ENCODE measurements around the gene UVRAG. TPM values are rescaled to one million over a fixed set of nuclear protein-coding genes. Genes with fewer than 3 reads are reported as not detected.

UVRAG gene
- total RNA-seq, 4 donors from 2014 or later: 27.1 to 35.9 (median 31.0) TPM

DNA sequence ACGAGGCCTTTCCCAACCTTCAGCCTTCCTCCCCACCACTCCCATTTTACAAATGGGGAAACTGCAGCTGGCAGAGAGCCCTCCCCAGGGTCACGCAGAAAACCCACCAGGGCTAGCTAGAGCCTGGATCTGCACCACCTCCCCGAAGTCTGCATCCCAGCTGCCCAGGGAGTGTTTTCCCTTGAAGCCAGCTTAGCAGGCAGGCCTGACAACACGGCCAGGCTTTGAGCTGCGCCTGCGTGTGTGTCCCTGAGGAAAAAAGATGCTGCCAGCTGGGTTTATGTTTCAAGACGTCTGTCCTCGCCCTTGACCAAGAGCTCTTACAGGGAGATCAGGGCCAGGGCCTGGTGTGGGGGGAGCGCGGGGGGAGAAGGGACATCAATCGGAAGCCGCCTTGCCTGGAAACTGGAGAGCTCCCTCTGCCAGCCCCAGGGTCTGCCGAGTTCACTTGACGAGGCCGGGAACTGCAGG, 371.0 kb downstream of the UVRAG start:
- no peaks in the 10 kb centered on the region for H3K9me3 ChIP-seq
- no peaks in the 10 kb centered on the region for H3K36me3 ChIP-seq
- TF ChIP-seq, protein P1, sequence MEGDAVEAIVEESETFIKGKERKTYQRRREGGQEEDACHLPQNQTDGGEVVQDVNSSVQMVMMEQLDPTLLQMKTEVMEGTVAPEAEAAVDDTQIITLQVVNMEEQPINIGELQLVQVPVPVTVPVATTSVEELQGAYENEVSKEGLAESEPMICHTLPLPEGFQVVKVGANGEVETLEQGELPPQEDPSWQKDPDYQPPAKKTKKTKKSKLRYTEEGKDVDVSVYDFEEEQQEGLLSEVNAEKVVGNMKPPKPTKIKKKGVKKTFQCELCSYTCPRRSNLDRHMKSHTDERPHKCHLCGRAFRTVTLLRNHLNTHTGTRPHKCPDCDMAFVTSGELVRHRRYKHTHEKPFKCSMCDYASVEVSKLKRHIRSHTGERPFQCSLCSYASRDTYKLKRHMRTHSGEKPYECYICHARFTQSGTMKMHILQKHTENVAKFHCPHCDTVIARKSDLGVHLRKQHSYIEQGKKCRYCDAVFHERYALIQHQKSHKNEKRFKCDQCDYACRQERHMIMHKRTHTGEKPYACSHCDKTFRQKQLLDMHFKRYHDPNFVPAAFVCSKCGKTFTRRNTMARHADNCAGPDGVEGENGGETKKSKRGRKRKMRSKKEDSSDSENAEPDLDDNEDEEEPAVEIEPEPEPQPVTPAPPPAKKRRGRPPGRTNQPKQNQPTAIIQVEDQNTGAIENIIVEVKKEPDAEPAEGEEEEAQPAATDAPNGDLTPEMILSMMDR (IDR thresholded peaks at IDR 0.05): no peak
- TF ChIP-seq POLR2A (IDR thresholded peaks at IDR 0.05): no peak
- no peaks in the 10 kb centered on the region for H3K4me1 ChIP-seq
- no peaks in the 10 kb centered on the region for H3K27me3 ChIP-seq
- DNase-seq: peak; percentile 8 to 18
- H3K4me3 ChIP-seq (replicated peaks in 1 of 3): no peak overlapping the region
- WGBS, 2 donors: 60 to 63% methylated on average over 15 of the region's 15 CpGs
- peak overlapping the region in 1 of 3 donors; percentile 1 for H3K27ac ChIP-seq
- intact Hi-C loops (cut with DNase I): no loop called here

- no peak overlapping the region for H3K4me3 ChIP-seq (replicated peaks in 1 of 3)
- TF ChIP-seq, protein P1 (IDR thresholded peaks at IDR 0.05): no peak
- no peak for TF ChIP-seq POLR2A (IDR thresholded peaks at IDR 0.05)
- no peak for DNase-seq
- H3K36me3 ChIP-seq: no peaks in the 10 kb centered on the region
- intact Hi-C loops (cut with DNase I): no loop called here
- WGBS, 2 donors: 88 to 89% methylated on average over 21 of the region's 21 CpGs
- H3K4me1 ChIP-seq: no peaks in the 10 kb centered on the region
- no peaks in the 10 kb centered on the region for H3K27me3 ChIP-seq
- H3K27ac ChIP-seq: peak overlapping the region in 1 of 3 donors; percentile 1
- H3K9me3 ChIP-seq: no peaks in the 10 kb centered on the region
These were observed 371.8 kb downstream of the UVRAG start for GRCh38 chr11:76186776-76187279.

GRCh38 chr11:76188873-76189272, 373.9 kb downstream of the UVRAG start:
- Histone ChIP-seq H3K27me3 (no peaks in the 10 kb centered on the region), H3K27ac (no peak overlapping the region), H3K4me1 (no peaks in the 10 kb centered on the region), H3K36me3 (no peaks in the 10 kb centered on the region), H3K4me3 (replicated peaks in 1 of 3) (no peak overlapping the region), H3K9me3 (no peaks in the 10 kb centered on the region)
- intact Hi-C loops (cut with DNase I): no loop called here
- TF ChIP-seq, protein P1 (IDR thresholded peaks at IDR 0.05): no peak
- no peak for TF ChIP-seq POLR2A (IDR thresholded peaks at IDR 0.05)
- 89 to 91% methylated on average over 4 of the region's 4 CpGs for WGBS, 2 donors
- DNase-seq: no peak

DNA sequence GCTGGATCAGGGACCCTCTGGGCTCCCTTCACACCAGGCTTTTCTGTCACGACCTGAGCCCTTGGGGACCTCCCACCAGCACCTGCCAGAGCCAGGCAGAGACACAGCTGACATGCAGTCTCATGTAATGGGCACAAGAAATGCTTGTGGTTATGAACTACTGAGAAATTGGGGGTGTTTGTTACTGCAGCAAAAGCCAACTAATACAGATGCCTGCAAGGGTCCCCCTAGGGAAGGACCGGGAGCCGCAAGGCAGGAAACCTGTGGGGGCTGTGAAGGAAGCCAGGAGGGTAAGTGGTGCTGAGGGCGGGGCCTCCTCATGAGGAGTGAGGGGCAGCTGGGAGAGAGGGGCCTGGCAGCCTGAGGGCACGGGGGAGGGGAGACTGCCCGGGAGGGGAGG, 374.7 kb downstream of the UVRAG start:
- H3K9me3 ChIP-seq: no peaks in the 10 kb centered on the region
- no peak for DNase-seq
- H3K27ac ChIP-seq: no peak overlapping the region
- H3K4me1 ChIP-seq: no peaks in the 10 kb centered on the region
- TF ChIP-seq POLR2A (IDR thresholded peaks at IDR 0.05): no peak
- TF ChIP-seq, protein P1 (IDR thresholded peaks at IDR 0.05): no peak
- WGBS, 2 donors: 81 to 85% methylated on average over 6 of the region's 6 CpGs
- intact Hi-C loops (cut with DNase I): no loop called here
- H3K36me3 ChIP-seq: no peaks in the 10 kb centered on the region
- no peaks in the 10 kb centered on the region for H3K27me3 ChIP-seq
- no peak overlapping the region for H3K4me3 ChIP-seq (replicated peaks in 1 of 3)

DNA sequence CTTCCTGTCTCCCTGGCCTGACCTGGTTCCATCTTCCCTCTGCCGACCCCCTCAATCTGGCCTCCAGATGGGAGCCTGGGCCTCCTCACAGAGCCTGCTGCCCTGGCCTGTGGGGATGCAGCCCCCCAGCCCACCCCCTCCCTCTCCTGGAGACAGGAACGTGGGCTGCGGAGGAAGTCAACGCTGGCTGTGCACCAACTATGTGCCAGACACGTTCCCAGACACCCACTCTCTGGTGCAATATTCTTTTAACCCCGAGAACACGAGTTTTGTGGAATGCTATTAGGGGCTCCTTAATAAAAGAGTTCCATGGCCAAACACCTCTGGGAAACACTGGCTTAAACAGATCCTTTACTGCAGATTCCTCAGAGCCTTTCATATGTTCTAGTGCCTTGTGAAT, 375.4 kb downstream of the UVRAG start:
- TF ChIP-seq POLR2A (IDR thresholded peaks at IDR 0.05): no peak
- TF ChIP-seq, protein P1 (IDR thresholded peaks at IDR 0.05): no peak
- Histone ChIP-seq H3K4me3 (replicated peaks in 1 of 3) (no peak overlapping the region), H3K36me3 (no peaks in the 10 kb centered on the region), H3K27me3 (no peaks in the 10 kb centered on the region), H3K4me1 (no peaks in the 10 kb centered on the region), H3K27ac (no peak overlapping the region), H3K9me3 (no peaks in the 10 kb centered on the region)
- WGBS, 2 donors: 54 to 66% methylated on average over 6 to 7 of the region's 7 CpGs
- intact Hi-C loops (cut with DNase I): no loop called here
- DNase-seq: no peak

Small RNA genes lying within 50 kb of the gene (small RNA-seq; reads per million reads assigned to genes)
- gene RF00019: not detected
- not detected for gene RNA5SP344

Other genes starting within 250 kb of the UVRAG start
- 10 to 100 TPM in 1 of 4 donors, 1 to 10 TPM in 3; 4.8 to 13.8 (median 9.4) TPM for gene MAP6, start 146.2 kb upstream of the UVRAG start, total RNA-seq
- 1 to 10 TPM in 1 of 4 donors, not detected in 3; 1.0 TPM for gene MOGAT2, start 97.4 kb upstream of the UVRAG start, total RNA-seq
- 10 to 100 TPM in 3 of 4 donors, 1 to 10 TPM in 1; 9.9 to 20.7 (median 16.3) TPM for gene DGAT2, start 46.4 kb upstream of the UVRAG start, total RNA-seq